Panc1 (cell line): ENCODE results near the gene FANCD2. TPM values are rescaled to one million over a fixed set of nuclear protein-coding genes. Genes with fewer than 3 reads are reported as not detected.
"Not testable (repeated sequence)": the region's sequence is repeated elsewhere in the genome, so short reads cannot be mapped to it uniquely, and the experiment has no call there.

ENCODE experiments used
- ATAC-seq: fragments of 200-7000 bp; cut with Tn5 transposase; 2 replicates; pipeline ENCODE4 v1.9.1; 2020; ENCODE audit warnings: mild to moderate bottlenecking, moderate library complexity
- BruUV-seq: library from RNA; stranded (reverse); fragments of 400-500 nt; replicated peaks from 2 replicates; lab custom pipeline; 2021; lab: Mats Ljungman, UMichigan
- CTCF ChIA-PET: fragments of 300-600 bp; sonication (Branson Sonifier 250); formaldehyde crosslinking; loops from one replicate; lab custom pipeline; 2022; ENCODE audit warnings: antibody characterized with exemption; lab: Charles Lee
- POLR2A ChIA-PET: fragments of 300-600 bp; sonication (Branson Sonifier 250); formaldehyde crosslinking; loops from one replicate; lab custom pipeline; 2022; ENCODE audit warnings: antibody characterized with exemption; lab: Charles Lee
- DNase-seq: peaks from one replicate; pipeline ENCODE4 v3.0.0-alpha.2; 2010; ENCODE audit warnings: low read depth, low spot score
- H3K27ac ChIP-seq: 2 replicates; pipeline ENCODE4 v1.5.1; 2011; ENCODE audit warnings: mild to moderate bottlenecking, low read length, inconsistent platforms
- H3K27me3 ChIP-seq: fragments of 200-500 bp; sonication (Bioruptor generic); 2 replicates; pipeline ENCODE4 v1.6.0; 2014; ENCODE audit warnings: low read length, inconsistent platforms; ENCODE audit not compliant: control insufficient read depth, insufficient read depth
- H3K36me3 ChIP-seq: fragments of 200-500 bp; sonication (Bioruptor generic); 2 replicates; pipeline ENCODE4 v1.5.1; 2014; ENCODE audit warnings: inconsistent platforms, mild to moderate bottlenecking, low read length, moderate library complexity; ENCODE audit not compliant: control insufficient read depth, insufficient read depth
- H3K4me1 ChIP-seq: 2 replicates; pipeline ENCODE4 v1.5.1; 2011; ENCODE audit warnings: inconsistent platforms, mild to moderate bottlenecking, low read length, moderate library complexity; ENCODE audit not compliant: control insufficient read depth, insufficient read depth
- H3K4me3 ChIP-seq, 2 experiments: 2 replicates each; pipeline ENCODE4 v1.5.1; 2011 to 2012; ENCODE audit warnings: low read depth in 2 of 2, low read length in 2 of 2, mild to moderate bottlenecking in 2 of 2, inconsistent platforms in 1 of 2, moderate library complexity in 1 of 2
- H3K9me3 ChIP-seq: fragments of 200-500 bp; sonication (Bioruptor generic); 2 replicates; pipeline ENCODE4 v1.5.1; 2014; ENCODE audit warnings: low read depth, mild to moderate bottlenecking, inconsistent platforms, low read length, moderate library complexity; ENCODE audit not compliant: control insufficient read depth, insufficient read depth
- CTCF ChIP-seq: fragments of 450-650 bp; IDR thresholded peaks from 2 replicates; pipeline ENCODE4 v1.5.1; 2017; ENCODE audit warnings: mild to moderate bottlenecking
- POLR2AphosphoS5 ChIP-seq: IDR thresholded peaks from 2 replicates; pipeline ENCODE4 v1.6.1; 2012; ENCODE audit warnings: mild to moderate bottlenecking, low read depth, low read length, moderate library complexity
- REST ChIP-seq, 2 experiments: IDR thresholded peaks; 2 replicates each; pipeline ENCODE4 v1.6.1; 2011 to 2012; ENCODE audit warnings: low read depth in 2 of 2, control low read depth in 1 of 2, low read length in 1 of 2, mild to moderate bottlenecking in 1 of 2, moderate library complexity in 1 of 2; ENCODE audit not compliant: insufficient read depth in 1 of 2
- SIN3A ChIP-seq: IDR thresholded peaks from 2 replicates; pipeline ENCODE4 v1.6.1; 2012; ENCODE audit warnings: low read depth, mild to moderate bottlenecking, low read length, moderate library complexity, borderline replicate concordance; ENCODE audit not compliant: insufficient read depth
- TCF7L2 ChIP-seq: IDR thresholded peaks from 2 replicates; pipeline ENCODE4 v1.6.1; 2011; ENCODE audit warnings: mild to moderate bottlenecking, low read depth, low read length, inconsistent platforms
- in situ Hi-C: cut with HindIII; loops from 2 replicates; pipeline ENCODE4 v1.10.0; 2016; ENCODE audit warnings: low sequenced_read_pairs, low pct_unique_long_range_greater_than_20kb
- intact Hi-C: fragments of 100-400 bp; cut with micrococcal nuclease; formaldehyde crosslinking; loops from one replicate; pipeline ENCODE4 v1.10.0; 2022; ENCODE audit not compliant: unreplicated experiment
- total RNA-seq: library from RNA; stranded (reverse); gene quantifications from one replicate; pipeline ENCODE4 v1.2.1, GENCODE V29; 2021; ENCODE audit not compliant: unreplicated experiment

The FANCD2 gene
- total RNA-seq, 1 experiment from 2014 or later = 20.0 TPM

DNA sequence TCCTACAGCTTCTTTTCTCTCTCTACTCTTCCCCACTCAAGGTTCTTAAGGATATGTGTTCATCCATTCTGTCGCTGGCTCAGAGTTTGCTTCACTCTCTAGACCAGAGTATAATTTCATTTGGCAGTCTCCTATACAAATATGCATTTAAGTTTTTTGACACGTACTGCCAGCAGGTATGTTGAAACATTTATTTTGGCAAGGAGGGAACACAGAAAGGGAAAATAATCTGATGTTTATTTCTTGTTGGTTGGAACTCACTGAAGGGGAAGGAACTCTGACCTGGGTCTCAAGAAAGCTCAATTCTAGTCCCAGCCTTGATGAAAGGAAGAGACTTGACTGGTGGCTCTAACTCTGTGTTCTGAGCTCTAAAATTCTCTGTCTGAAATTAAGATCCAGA lies 21.6 kb downstream of the FANCD2 start:
- CTCF ChIA-PET = interaction anchor here (0.6 kb wide), 1 partner anchor 14 kb away, joined by 8 read pairs; no protein-coding TSS in a partner anchor
- no peak overlapping the region for H3K4me3 ChIP-seq
- no TSS peak for BruUV-seq
- no peaks in the 10 kb centered on the region for H3K4me1 ChIP-seq
- no peak overlapping the region for H3K27ac ChIP-seq
- no peak for DNase-seq
- TF ChIP-seq REST (IDR thresholded peaks at IDR 0.05; ENCODE audit: insufficient read depth in 1 of 2, low read depth in 2 of 2, low read length in 1 of 2) = no peak
- TF ChIP-seq CTCF = no peak
- TF ChIP-seq SIN3A = no peak
- TF ChIP-seq POLR2AphosphoS5 = no peak
- no peak for TF ChIP-seq TCF7L2
- no peaks in the 10 kb centered on the region for H3K27me3 ChIP-seq
- no peak for ATAC-seq
- peaks cover 2% of the 10 kb centered on the region; the same call in 1 of the 2 replicates for H3K36me3 ChIP-seq
- no peaks in the 10 kb centered on the region for H3K9me3 ChIP-seq
- POLR2A ChIA-PET = interaction anchor here (0.6 kb wide), 2 partner anchors 19 to 267 kb away, joined by 10 to 12 read pairs; no protein-coding TSS in a partner anchor
- intact Hi-C loops (no loop called here), in situ Hi-C loops (no loop called here)

- BruUV-seq = not testable (repeated sequence)
These were observed 26.8 kb downstream of the FANCD2 start for GRCh38 chr3:10053054-10053453.

GRCh38 chr3:10055097-10055496 lies 28.9 kb downstream of the FANCD2 start:
- Histone ChIP-seq H3K36me3 (no peaks in the 10 kb centered on the region; the same call in 1 of the 2 replicates), H3K9me3 (no peaks in the 10 kb centered on the region), H3K4me1 (no peaks in the 10 kb centered on the region), H3K4me3 (no peak overlapping the region), H3K27ac (no peak overlapping the region), H3K27me3 (no peaks in the 10 kb centered on the region)
- in situ Hi-C loops (no loop called here), intact Hi-C loops (no loop called here)
- ChIA-PET POLR2A (no interaction called here), CTCF (no interaction called here)
- ATAC-seq (no peak), DNase-seq (no peak)
- BruUV-seq = no TSS peak
- TF ChIP-seq REST (IDR thresholded peaks at IDR 0.05; ENCODE audit: insufficient read depth in 1 of 2, low read depth in 2 of 2, low read length in 1 of 2) (no peak), POLR2AphosphoS5 (no peak), CTCF (no peak), SIN3A (no peak), TCF7L2 (no peak)

More at GRCh38 chr3:10053054-10053453, 26.8 kb downstream of the FANCD2 start:
- POLR2A ChIA-PET, CTCF ChIA-PET, in situ Hi-C loops, intact Hi-C loops, H3K27ac ChIP-seq, DNase-seq, H3K4me3 ChIP-seq, H3K27me3 ChIP-seq, H3K36me3 ChIP-seq, H3K4me1 ChIP-seq, H3K9me3 ChIP-seq, ATAC-seq: not testable (repeated sequence)

- POLR2A ChIA-PET, DNase-seq, intact Hi-C loops, H3K4me3 ChIP-seq, H3K27me3 ChIP-seq, H3K36me3 ChIP-seq, H3K9me3 ChIP-seq, BruUV-seq, H3K27ac ChIP-seq, CTCF ChIA-PET, ATAC-seq, in situ Hi-C loops, H3K4me1 ChIP-seq: not testable (repeated sequence)
These were observed 43.8 kb downstream of the FANCD2 start for GRCh38 chr3:10070077-10070476.
